HG03442 (cell line): ENCODE data around the gene LY6G6C.

Experiments
- ATAC-seq: cut with Tn5 transposase; IDR thresholded peaks from one replicate; pipeline ENCODE4 v1.9.1; 2021; ENCODE audit warnings: mild to moderate bottlenecking, moderate library complexity; ENCODE audit not compliant: unreplicated experiment

LY6G6C gene

DNA sequence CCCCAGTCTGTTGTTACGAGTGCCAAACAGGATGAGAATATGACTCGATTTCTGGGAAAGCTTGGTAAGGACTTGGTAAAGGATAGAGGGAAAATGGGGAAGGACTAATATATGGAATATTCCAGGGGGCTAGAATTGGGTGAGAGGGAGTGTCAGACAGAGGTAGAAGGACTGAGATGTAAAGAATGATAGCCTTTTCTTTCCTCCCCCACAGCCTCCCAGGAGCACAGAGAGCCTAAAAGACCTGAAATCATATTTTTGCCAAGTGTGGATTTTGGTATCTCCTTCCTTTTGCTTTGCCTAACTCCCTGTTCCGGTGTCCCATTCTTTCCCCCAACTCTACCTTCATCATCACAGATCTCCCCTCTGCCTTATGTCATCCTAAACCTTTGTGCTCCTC, 21.3 kb upstream of the LY6G6C start:
- ATAC-seq = no peak

DNA sequence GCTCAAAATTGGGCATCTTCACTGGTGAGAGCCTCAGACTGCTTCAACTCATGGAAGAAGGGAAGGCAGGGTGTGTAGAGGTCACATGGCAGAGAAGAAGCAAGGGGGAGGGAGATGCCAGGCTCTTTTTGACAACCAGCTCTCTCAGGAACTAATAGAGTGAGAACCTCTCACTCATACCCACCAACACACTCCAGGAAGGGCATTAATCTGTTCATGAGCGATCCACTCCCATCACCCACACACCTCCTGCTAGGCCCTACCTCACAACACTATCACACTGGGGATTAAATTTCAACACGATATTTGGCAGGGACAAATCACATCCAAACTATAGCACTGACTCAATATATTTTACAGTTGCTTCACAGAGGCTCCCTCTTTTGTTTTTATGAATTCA, 20.3 kb upstream of the LY6G6C start:
- no peak for ATAC-seq

DNA sequence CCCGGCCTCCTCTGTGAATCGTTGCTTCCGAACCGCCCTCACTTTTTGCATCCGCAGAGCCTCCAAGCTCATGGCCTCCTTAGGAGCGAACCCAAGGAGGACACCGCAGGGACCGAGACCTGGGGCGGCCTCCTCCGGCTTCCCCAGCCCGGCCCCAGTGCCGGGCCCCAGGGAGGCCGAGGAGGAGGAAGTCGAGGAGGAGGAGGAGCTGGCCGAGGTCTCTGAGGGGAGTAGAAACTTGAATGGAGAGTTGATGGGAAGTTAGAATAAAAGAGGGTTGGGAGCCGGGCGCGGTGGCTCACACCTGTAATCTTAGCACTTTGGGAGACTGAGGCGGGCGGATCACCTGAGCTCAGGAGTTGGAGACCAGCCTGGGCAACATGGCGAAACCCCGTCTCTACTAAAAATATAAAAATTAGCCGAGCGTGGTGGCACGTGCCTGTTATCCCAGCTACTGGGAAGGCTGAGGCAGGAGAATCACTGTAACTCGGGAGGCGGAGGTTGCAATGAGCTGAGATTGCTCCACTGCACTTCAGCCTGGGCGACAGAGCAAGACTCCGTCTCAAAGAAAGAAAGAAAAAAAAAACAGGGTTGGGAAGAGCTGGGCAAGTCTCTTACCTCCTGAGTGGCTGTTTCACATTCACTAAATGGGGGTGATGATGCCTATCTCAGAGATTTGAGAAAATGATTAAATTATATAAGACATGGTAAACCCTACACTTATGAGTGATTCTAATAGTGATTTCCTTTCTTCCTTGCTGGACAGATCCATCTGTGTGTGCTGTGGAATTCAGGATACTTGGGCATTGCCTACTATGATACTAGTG, 19.1 kb upstream of the LY6G6C start:
- no peak for ATAC-seq

DNA sequence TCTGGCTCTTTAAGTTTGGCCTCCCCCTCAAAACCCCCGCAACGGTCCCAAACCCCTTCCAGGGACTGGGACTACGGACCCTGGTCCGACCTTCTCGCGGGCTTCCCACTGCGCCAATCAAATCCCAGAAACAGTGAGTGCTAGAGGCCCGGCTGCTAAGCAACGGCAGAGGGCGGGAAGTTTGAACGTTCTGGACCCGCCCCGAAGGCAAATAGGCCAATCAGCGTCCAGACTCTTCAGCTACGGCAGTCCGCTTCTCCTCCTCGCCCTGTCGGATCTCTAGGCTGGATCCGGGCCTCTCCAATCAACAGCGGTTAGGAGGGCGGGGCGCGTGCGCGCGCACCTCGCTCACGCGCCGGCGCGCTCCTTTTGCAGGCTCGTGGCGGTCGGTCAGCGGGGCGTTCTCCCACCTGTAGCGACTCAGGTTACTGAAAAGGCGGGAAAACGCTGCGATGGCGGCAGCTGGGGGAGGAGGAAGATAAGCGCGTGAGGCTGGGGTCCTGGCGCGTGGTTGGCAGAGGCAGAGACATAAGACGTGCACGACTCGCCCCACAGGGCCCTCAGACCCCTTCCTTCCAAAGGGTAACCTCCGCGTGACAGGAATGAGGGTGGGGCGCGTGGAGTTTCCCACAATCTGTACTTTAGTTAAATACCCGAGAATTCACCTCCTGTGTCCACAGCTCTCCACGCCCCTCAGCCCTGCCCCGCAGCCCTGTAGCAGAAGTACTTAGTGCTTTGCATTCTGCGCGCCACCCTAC, 18.3 kb upstream of the LY6G6C start, which contains the start of gene MSH5:
Gene MSH5 (plus strand): TSS at position 367 of the 758 bp plus-strand sequence. CDS start 462 bp downstream, outside the sequence.
- peak; percentile 76 for ATAC-seq

DNA sequence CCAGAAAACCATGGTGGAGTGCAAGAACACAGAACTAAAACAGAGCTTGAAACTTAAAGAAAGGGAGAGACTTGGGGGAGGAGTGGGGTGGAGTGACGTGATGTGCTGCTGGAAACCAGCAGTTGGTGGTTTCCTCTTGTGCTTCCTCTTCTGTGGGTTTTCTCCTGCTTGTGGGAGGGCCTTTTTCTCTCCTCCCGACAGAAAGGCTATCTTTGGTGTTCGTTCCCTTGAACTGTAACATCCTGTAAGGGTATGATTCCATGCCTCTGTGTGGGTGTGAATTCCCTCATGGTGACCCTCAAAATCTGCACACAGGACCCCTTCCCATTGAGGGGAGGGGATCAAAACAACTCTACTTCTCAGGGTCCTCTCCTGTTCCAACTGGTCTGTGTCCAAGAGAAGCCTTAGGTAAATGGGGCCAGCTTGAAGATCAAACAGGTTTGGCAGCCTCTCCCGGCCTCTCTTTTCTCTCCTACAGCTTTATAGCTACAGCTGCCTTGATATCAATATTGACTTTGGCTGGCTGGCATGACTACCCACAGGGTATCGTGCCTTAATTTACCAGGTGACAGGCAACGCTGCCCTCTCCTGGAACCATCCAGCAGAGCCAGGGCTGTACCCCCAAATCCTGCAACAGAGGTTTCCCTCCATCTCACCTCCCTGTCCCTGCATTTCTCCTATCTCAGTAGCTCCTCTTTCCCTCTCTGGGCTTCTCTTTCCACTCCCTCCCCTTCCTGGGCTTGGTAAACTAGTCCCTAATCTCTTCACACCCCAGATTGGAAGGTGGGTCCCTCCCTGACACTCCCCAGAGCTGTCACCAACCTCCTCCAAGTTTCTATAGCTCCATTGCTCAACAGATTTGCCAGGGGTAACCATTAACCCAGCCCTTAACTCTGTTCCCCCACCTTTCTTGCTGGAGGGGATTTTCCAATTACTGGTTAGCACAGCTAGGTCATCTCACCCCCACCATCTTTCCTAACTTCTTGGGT, 16.7 kb upstream of the LY6G6C start:
- no peak for ATAC-seq

DNA sequence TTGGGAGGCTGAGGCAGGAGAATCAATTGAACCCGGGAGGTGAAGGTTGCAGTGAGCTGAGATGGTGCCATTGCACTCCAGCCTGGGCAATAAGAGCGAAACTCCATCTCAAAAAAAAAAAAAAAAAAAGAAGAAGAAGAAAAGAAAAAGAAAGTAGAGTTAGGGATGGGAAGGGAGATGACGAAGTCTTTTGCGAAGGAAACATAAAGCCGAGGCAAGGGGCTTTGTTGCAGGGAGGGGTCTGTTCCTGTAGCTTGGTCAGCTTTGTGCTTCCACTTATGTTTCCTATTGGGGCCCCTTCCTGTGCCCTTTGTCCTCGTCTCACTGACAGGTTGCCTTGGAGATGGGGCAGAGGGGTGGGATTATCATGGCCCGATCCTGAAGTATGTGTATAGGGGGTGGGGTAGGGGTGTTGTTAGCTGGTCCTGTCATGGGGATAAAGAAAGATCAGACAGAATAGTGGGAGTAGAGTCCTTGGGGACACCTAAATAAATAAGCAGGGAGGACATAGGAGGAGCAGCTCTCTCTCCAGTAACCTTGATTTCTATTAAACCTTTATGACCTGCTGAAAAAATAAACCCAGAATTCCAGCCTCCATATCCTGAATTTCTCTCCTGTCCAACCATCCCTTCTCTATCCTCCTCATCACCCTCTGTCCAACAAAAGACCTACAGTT, 15.9 kb upstream of the LY6G6C start:
- no peak for ATAC-seq

DNA sequence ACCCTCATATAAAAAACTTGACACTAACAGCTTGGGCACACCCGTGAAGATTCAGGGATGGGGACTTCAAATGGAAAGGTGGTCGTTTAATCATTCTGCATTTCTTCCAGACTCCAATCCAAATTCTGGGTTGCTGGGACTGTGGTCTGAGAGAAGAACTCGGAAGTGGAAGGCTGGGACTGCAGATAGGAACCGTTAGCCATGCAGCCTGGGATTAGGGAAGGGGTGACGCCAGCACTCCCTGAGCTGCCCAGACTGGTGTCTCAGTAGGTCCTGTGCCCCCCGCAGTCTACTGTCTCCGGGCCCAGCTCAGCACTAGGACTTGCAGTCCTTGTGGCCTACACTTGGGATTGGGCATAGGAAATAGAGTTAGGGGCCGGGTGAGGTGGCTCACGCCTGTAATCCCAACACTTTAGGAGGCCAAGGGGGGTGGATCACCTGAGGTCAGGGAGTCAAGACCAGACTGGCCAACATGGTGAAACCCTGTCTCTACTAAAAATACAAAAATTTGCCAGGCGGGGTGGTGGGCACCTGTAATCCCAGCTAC, 15.3 kb upstream of the LY6G6C start:
- no peak for ATAC-seq

DNA sequence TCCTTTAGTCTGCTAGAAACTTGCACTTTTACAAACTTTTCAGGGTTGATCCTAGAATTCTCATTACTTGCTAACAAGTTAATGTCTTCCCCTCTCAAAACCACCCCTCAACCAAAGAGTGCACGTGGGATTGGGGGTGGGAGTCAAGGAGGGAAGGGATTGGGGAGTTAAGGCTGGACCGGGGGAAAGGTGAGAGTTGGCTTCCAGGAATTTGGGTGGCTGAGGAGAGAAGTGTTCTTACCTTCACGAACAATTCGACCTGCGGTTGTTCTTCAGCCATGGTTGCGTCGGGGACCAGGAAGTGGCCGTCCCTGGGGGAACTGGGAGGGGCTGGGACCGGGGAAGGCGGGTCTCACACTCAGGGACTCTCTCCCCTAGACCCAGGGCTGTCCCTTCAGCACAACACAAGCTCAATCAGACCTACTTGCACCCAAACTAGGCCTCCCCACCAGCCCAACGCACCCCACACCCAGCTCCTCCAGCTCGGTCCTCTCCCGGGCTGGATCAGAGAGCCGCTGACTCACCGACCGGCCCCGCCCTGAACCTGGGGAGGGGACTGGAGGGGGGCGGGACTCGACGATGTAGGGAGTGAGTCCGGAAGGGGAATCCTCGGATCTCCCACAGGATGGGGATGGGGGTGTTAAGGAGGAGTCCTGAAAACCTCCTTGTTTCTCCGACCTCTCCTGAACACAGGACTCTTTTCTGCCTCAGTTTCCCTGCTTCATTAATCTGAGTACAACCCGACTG, 14.6 kb upstream of the LY6G6C start, which contains the start of gene CLIC1:
Gene CLIC1 (minus strand): TSS at position 510 of the 747 bp plus-strand sequence. CDS start 230 bp downstream, at position 280.
- ATAC-seq = peak; percentile 24

DNA sequence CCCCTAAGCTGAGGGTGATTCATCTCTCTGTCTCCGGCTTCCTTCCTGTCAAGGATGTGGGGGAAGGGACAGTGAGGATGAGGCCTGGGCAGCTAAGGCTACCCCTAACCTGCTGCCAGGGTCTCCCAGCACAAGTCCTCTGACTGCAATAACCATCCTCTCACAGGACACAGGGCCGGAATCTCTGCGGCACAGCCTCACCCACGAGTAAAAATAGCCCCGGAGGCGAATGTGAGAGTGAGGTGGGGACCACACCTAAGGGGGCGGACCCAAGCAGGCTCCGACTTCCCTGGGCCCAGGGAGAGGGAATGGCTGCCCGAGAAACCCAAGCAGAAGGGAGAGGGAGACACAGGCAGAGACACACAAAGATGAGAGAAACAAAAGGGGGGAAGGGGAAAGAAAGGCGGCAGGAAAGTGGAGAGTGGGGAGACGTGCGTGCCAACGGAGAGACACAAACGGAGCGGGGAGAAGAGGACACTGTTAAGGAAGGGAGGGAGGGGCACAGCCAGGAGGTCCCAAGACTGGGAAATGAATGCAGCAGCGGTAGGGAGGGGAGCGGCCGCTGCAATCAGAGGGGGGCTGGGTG, 13.4 kb upstream of the LY6G6C start:
- no peak for ATAC-seq

DNA sequence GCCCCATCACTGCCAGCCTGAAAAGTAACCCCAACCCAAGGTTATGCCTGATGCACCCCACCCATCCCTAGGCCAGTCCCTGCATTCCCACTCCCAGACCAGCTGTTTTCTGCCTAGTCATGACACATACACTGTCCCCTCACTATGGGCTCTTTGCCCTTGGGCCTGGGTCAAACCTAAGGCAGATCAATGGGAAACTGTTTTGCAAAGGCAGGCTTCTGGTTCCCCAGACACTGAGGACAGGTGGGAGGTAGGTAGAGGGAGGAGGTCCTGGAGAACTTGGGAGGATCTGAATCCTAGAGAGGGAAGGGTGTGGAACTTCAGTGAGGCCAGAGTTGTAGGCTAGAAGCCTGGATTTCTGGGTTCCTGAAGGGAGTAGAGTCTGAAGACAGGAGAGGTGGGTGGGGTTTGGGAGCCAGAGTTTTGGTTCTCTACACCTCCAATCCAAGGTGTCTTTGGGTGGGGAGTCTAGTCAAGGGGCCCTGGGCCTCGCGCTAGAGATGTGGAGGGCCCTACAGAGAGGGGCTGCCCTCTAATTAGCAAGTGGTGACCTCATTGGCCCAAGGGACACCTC, 12.8 kb upstream of the LY6G6C start:
- ATAC-seq = no peak

DNA sequence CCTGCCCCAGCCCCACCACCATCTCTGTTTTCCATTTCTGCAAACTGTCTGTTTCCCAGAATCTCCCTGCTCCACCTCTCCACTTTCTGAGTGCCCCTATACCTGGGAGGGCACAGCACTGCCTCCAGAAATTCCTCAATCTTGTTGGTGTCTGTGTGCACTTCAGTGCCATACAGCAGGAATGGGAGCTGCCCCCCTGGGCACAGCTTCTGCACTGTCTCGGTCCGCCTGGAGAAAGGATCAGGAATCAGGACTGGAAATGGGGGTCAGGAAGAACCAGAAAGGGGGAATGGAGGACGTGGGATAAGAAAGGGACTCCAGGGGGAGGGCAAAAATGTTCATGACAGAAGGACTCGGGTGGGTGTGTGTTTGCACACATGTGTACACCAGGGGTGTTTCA, 12.2 kb upstream of the LY6G6C start:
- no peak for ATAC-seq

DNA sequence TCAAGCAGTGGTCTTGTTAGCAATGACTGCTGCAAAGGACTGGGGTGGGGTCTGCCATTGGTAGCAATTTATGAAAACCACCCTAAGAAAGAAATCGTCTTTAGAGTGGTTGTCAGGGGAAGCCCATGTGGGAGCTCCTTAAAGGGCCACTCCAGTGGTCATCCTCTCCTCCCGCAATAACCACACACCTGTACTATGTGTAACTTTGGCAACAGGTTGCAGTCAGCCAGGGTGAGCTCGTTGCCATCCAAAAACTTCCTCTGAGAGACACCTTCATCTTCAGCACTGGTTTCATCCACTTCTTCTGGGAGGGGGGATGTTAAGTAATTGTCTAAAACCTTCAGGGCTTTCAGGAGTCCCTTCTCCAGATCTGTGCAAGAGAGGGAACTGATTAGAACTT, 10.5 kb upstream of the LY6G6C start:
- no peak for ATAC-seq

DNA sequence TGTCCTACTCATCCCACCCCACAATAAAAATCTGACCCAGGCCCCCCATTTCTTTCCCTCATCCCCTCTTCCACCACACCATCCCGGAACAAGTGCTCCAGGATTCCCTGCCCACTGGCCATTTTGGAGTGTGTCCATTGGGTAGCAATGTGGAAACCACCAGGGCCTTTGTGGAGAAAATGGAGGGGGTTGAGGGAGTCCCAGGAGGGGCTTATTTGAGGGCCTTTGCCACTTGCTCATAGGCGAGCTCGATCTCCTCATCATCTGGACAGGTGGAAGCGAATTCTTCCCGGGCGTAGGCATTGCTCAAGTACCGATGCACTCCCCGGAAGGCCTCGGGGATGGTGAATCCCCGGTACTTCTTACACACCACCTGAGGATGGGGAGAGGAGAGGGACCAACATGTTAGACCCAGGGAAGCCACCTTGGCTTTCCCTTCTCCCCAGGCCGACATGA, 9.1 kb upstream of the LY6G6C start:
- no peak for ATAC-seq

DNA sequence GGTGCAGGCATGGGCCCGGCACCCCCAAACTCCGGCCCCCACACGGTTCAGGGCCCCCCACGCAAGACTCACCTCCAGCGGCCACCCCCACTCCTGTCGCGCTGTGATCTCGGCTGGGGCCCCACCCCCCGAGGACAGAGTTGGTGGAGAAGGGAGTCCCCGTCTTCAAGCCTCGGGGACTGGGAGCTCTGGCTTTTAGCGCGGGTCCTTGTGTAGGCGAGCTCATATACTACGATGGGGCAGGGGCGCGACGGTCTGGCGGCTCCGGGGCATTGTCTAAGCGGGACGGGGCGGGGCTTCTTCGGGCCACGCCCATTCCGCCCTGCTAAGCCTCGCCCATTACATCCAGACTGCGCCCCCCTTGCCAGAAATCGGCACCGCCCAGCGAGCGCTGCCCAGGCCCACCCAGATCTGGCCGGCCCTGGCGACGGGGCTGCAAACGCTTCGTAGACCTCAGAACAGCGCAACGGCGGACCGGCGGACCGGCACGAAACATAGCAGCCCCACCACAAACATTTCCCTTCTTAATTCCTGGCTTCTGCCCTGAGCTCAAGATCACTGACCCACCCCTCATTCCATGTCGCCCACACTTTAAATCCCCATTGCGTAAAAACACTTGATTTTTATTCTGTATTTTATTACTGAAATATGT, 8.6 kb upstream of the LY6G6C start:
- no peak for ATAC-seq

DNA sequence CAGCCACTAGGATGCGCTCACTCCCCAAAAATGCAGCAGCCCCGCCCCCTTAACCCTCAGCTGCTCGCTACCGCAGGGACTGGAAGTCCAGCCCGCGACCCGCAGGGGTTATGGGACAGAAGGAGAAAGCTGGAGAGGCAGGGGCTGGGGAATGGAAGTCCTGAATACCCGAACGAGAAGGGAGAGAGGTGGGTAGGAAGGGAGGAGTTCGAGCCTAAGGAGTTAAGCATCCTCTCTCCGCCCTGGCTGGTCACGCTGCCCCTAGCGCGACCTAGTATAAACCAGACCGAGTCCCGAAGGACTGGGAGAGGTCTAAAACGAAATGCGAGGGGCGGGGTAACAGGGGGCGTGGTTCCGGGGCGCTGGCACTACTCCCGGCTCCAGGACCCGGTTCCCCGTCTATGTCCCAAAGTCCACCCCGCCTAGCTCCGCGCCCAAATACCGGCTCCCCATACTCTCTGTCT, 8.0 kb upstream of the LY6G6C start:
- peak; percentile 39 for ATAC-seq

DNA sequence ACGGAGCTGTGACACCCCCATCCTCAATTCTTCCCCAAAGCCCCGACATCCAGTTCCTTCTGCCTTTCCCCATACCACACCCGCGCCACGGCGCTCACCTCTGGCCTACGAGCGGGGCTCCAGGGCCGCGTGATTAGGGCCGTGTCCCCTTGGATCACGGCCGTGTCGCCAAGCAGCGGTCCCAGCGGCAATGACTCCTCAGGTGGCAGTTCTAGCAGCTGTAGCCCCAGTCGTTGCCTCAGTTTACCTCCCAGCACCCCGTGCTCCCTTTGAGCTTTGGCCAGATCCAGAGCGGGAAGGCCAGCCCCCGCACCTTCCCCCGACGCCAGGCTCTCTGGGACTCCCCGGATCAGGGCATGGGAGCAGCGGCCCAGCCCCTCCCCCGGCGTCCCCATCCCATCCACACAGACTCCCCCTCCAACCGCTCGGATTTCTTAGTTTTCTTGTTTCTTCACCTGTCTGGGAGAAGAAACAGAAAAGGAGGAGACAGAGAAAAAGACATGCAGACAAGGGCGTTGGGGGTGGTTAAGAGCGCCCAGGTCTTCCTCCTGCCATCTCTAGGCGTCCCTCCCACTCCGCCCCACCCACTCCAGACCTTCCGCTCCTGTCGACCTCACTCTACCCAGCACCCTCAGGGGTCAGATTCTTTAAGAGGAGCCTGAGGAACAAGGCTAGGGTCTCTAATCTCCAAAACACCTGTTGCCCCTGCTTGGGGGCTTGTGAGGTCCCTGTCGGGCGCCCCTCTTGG, 7.4 kb upstream of the LY6G6C start, which contains the start of gene DDAH2:
Gene DDAH2 (minus strand): TSS at position 533 of the 748 bp plus-strand sequence. CDS start 138 bp downstream, at position 395.
- no peak for ATAC-seq
